Chondrocyte (in vitro differentiated cells): ENCODE results near the gene PCBP4. TPM values are rescaled to one million over a fixed set of nuclear protein-coding genes. Genes with fewer than 3 reads are reported as not detected.

Experiments used
- DNase-seq: peaks from one replicate; pipeline ENCODE4 v3.0.0; 2021; ENCODE audit warnings: mixed read lengths, low spot score
- H3K27ac Mint-ChIP-seq: one replicate; pipeline ENCODE4 v1.8.0; 2021; ENCODE audit warnings: mild to moderate bottlenecking, moderate library complexity, mixed read lengths; ENCODE audit not compliant: unreplicated experiment
- H3K27me3 Mint-ChIP-seq: 2 replicates; pipeline ENCODE4 v1.8.0; 2021; ENCODE audit warnings: low read depth, mixed read lengths
- H3K36me3 Mint-ChIP-seq: 2 replicates; pipeline ENCODE4 v1.8.0; 2021; ENCODE audit warnings: low read depth, mixed read lengths
- H3K4me1 Mint-ChIP-seq: 2 replicates; pipeline ENCODE4 v1.8.0; 2021; ENCODE audit warnings: low read depth, mild to moderate bottlenecking, mixed read lengths
- H3K4me3 Mint-ChIP-seq: one replicate; pipeline ENCODE4 v1.8.0; 2021; ENCODE audit warnings: mild to moderate bottlenecking, moderate library complexity, mixed read lengths; ENCODE audit not compliant: unreplicated experiment
- H3K9me3 Mint-ChIP-seq: 2 replicates; pipeline ENCODE4 v1.8.0; 2021; ENCODE audit warnings: low read depth, mixed read lengths
- total RNA-seq: library from RNA; stranded (reverse); gene quantifications from 3 replicates; pipeline ENCODE4 v1.2.1, GENCODE V29; 2021
- TF ChIP-seq, protein P1 (sequence below): fragments of 200-600 bp; sonication (generic); IDR thresholded peaks from 2 replicates; pipeline ENCODE4 v1.5.0; 2021; ENCODE audit warnings: antibody characterized with exemption, mild to moderate bottlenecking, moderate library complexity

The PCBP4 gene
- total RNA-seq, 1 donor from 2014 or later, result 63.8 TPM

DNA sequence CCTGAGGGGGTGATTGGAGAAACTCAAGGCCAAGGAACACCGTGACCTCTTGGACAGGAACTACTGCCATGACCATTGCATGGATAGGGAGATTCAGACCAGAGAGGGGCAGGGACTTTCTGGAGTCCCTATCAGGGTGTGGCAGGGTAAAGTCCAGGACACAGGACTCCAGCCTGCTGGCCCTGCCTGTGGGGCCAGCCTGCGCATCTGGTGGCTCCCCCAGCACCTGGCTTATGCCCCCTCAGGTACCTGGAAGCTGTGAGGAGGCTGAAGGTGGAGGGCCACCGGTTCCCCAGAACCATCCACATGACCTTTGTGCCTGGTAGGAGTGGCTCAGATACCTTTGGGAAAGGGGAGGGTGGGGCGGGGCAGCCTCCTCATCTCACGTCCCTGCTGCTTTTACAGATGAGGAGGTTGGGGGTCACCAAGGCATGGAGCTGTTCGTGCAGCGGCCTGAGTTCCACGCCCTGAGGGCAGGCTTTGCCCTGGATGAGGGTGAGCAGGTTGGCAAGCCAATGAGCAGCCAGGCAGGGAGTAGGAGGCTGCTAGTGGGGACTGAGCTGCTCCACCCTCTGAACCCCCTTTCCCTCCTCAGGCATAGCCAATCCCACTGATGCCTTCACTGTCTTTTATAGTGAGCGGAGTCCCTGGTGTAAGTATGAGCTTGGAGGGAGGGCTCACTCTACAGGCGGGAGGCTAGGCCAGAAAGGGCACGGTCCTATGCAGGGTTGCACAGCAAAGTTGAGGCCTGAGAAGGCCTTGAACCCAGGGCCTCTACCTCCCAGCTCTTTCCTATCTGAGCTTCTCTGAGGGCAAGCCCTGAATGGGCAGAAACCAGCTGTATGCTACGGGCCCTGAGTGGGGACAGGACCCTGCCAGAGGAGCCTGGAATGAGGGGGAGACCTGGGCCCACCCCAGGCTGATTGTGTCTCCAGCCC, 19.0 kb upstream of the PCBP4 start:
- Mint-ChIP-seq H3K27me3 (no peaks in the 10 kb centered on the region), H3K9me3 (no peaks in the 10 kb centered on the region), H3K4me1 (peaks cover 26% of the 10 kb centered on the region), H3K36me3 (peaks cover 1% of the 10 kb centered on the region), H3K4me3 (no peak overlapping the region), H3K27ac (peak overlapping the region; percentile 41)
- TF ChIP-seq, protein P1, sequence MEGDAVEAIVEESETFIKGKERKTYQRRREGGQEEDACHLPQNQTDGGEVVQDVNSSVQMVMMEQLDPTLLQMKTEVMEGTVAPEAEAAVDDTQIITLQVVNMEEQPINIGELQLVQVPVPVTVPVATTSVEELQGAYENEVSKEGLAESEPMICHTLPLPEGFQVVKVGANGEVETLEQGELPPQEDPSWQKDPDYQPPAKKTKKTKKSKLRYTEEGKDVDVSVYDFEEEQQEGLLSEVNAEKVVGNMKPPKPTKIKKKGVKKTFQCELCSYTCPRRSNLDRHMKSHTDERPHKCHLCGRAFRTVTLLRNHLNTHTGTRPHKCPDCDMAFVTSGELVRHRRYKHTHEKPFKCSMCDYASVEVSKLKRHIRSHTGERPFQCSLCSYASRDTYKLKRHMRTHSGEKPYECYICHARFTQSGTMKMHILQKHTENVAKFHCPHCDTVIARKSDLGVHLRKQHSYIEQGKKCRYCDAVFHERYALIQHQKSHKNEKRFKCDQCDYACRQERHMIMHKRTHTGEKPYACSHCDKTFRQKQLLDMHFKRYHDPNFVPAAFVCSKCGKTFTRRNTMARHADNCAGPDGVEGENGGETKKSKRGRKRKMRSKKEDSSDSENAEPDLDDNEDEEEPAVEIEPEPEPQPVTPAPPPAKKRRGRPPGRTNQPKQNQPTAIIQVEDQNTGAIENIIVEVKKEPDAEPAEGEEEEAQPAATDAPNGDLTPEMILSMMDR, result no peak
- no peak for DNase-seq

DNA sequence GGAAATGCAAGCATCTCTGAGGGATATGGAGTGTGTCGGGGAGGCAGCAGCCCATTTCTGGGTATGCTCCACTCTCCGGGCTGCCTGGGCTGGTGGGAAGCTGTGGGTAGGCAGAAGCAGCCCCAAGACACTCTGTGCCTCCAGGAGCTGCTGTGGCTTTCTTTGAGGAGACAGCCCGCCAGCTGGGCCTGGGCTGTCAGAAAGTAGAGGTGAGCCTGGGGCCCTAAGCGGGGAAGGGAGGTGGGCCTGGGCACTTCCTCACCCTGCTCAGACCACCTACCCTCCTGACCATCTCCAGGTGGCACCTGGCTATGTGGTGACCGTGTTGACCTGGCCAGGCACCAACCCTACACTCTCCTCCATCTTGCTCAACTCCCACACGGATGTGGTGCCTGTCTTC, 17.8 kb upstream of the PCBP4 start:
- H3K27ac Mint-ChIP-seq, result peak overlapping the region; percentile 32
- no peaks in the 10 kb centered on the region for H3K9me3 Mint-ChIP-seq
- no peak overlapping the region for H3K4me3 Mint-ChIP-seq
- H3K36me3 Mint-ChIP-seq, result no peaks in the 10 kb centered on the region
- no peaks in the 10 kb centered on the region for H3K27me3 Mint-ChIP-seq
- TF ChIP-seq, protein P1, result no peak
- DNase-seq, result no peak
- H3K4me1 Mint-ChIP-seq, result peaks cover 25% of the 10 kb centered on the region

DNA sequence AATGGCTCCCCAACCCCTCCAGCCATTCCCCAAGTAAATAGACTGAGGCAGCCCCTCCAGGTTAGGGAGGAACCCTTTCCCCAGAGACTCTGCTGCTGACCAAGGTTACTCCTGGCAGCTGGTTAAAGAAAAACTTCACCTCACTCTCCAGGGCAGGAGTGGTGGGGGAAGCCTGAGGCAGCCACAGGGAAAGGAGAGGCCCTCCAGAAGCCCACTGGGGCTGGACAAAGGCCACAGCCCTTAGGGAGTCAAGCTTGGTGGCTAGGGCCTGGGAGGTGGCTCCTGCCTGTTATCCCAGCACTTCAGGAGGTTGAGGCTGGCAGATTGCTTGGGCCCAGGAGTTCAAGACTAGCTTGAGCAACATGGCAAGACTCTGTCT, 17.0 kb upstream of the PCBP4 start:
- H3K27ac Mint-ChIP-seq, result no peak overlapping the region
- H3K4me1 Mint-ChIP-seq, result peaks cover 25% of the 10 kb centered on the region
- H3K27me3 Mint-ChIP-seq, result no peaks in the 10 kb centered on the region
- H3K4me3 Mint-ChIP-seq, result peak overlapping the region; percentile 88
- no peaks in the 10 kb centered on the region for H3K36me3 Mint-ChIP-seq
- H3K9me3 Mint-ChIP-seq, result no peaks in the 10 kb centered on the region
- TF ChIP-seq, protein P1, result no peak
- no peak for DNase-seq

DNA sequence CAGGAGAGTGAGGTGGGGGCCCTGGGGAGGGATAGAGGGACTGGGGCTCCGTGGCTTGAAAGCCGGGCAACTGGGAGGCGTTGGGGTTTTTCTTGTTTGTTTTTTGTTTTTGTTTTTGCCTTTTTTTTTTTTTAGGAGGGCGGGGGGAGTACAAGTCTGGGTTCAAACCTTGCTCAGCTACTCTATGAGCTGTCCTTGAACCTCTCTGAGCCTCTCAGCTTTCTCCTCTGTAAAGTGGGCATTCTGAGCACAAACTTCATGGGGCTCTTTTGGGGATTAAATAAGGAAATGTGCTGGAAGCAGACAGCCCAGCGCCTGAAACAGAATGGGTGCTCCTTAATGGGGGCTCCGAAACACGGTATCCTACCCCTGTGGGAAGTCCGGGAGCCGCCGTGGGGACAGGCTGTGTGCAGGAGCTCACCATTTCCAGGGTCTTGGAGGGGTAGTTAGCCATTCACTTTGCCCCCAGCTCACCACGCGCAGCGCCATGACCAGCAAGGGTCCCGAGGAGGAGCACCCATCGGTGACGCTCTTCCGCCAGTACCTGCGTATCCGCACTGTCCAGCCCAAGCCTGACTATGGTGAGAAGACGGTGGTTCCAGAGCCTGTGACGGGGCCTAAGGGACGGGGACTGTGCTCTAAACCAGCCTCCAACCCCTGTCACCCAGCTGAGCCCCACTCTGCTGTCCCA, 16.5 kb upstream of the PCBP4 start:
- Mint-ChIP-seq H3K4me1 (peaks cover 25% of the 10 kb centered on the region), H3K4me3 (peak overlapping the region; percentile 88), H3K27me3 (no peaks in the 10 kb centered on the region), H3K36me3 (no peaks in the 10 kb centered on the region), H3K27ac (peak overlapping the region; percentile 96), H3K9me3 (no peaks in the 10 kb centered on the region)
- TF ChIP-seq, protein P1, result no peak
- no peak for DNase-seq

DNA sequence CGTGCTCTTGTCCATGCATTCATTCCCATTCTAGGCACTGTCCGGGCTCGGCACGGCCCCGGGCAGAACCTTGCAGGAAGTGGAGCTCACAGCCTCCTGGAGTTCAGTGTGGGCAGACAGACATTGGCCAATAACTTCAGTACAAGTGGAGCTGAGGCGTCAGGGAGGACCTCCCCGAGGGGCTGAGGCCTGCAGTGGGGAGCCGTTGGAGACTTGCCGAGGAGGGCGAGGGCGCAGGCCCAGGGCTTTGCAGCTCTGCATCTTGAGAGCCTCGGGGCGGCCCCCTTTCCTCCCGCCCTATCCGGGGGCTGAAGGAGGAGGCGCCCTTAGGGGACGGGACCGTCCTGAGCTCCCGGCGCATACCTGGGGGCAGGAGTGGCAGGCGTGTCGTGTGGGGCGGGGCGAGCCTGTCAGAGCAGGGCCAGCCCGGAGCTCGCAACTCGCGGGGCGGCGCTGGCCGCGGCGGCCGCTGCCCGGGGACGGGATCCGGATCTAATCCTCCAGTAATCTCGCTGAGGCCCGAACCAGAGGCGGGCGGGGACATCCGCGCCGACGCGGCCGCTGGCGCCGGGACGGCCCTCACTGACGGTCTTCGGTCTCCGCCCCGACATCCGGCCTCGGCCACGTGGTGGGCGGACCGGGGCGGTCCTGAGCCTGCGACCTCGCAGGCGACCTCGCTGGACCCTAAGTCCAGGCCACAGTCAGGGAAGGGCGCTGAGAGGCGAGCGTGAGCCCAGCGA, 15.8 kb upstream of the PCBP4 start, which contains the start of gene ACY1:
TSS of gene ACY1 (plus strand) at position 698 of the 740 bp plus-strand sequence. CDS start 530 bp downstream, outside the sequence.
- no peaks in the 10 kb centered on the region for H3K9me3 Mint-ChIP-seq
- H3K36me3 Mint-ChIP-seq, result no peaks in the 10 kb centered on the region
- H3K27me3 Mint-ChIP-seq, result no peaks in the 10 kb centered on the region
- H3K4me1 Mint-ChIP-seq, result peaks cover 25% of the 10 kb centered on the region
- TF ChIP-seq, protein P1, result peak; percentile 49
- peak within 1 kb of the TSS; percentile 96 for H3K27ac Mint-ChIP-seq
- DNase-seq, result no peak
- peak within 1 kb of the TSS; percentile 88 for H3K4me3 Mint-ChIP-seq
